Spleen (tissue), 7 donors: ENCODE results near the gene FBXO10.

ENCODE experiments used
- POLR2A ChIP-seq, 3 donors: fragments of 450-650 bp; IDR thresholded peaks; one replicate each; pipeline ENCODE4 v1.5.1; 2017; ENCODE audit warnings: antibody characterized with exemption in 3 of 3, mild to moderate bottlenecking in 1 of 3
- TF ChIP-seq, protein P1 (sequence below), 11 experiments: fragments of 200-600 bp in 7 of 11; fragments of 450-650 bp in 4 of 11; sonication (generic) in 4 of 11; IDR thresholded peaks in 8 of 11; conservative IDR thresholded peaks in 3 of 11; 1 replicate in 7 of 11; 2 replicates in 4 of 11; pipeline versions ENCODE4 v1.4.0 to v1.8.0; 2016 to 2021; ENCODE audit warnings: antibody characterized with exemption in 11 of 11, inconsistent platforms in 4 of 11, mild to moderate bottlenecking in 1 of 11
- donor health status: DM: no; HTN: no; CAD: no; lungs with moderate emphysema.
- donor health status: DM: no; HTN: no; CAD: no.
- donor health status: DM: no; HTN: no; CAD: no.

- TF ChIP-seq, protein P1, sequence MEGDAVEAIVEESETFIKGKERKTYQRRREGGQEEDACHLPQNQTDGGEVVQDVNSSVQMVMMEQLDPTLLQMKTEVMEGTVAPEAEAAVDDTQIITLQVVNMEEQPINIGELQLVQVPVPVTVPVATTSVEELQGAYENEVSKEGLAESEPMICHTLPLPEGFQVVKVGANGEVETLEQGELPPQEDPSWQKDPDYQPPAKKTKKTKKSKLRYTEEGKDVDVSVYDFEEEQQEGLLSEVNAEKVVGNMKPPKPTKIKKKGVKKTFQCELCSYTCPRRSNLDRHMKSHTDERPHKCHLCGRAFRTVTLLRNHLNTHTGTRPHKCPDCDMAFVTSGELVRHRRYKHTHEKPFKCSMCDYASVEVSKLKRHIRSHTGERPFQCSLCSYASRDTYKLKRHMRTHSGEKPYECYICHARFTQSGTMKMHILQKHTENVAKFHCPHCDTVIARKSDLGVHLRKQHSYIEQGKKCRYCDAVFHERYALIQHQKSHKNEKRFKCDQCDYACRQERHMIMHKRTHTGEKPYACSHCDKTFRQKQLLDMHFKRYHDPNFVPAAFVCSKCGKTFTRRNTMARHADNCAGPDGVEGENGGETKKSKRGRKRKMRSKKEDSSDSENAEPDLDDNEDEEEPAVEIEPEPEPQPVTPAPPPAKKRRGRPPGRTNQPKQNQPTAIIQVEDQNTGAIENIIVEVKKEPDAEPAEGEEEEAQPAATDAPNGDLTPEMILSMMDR (IDR thresholded peaks at IDR 0.05 in 8 of 11, conservative IDR thresholded peaks at IDR 0.05 in 3 of 11), result no peak
- TF ChIP-seq POLR2A (IDR thresholded peaks at IDR 0.05), result no peak
Observed at GRCh38 chr9:37480759-37481158, 95.4 kb downstream of the FBXO10 start.
